ENCODE data around the gene MYBPH. TPM values are rescaled to one million over a fixed set of nuclear protein-coding genes. Genes with fewer than 3 reads are reported as not detected.

The MYBPH gene
- polyA plus RNA-seq, 3 donors, result 0.04 to 0.52 (median 0.16) TPM

DNA sequence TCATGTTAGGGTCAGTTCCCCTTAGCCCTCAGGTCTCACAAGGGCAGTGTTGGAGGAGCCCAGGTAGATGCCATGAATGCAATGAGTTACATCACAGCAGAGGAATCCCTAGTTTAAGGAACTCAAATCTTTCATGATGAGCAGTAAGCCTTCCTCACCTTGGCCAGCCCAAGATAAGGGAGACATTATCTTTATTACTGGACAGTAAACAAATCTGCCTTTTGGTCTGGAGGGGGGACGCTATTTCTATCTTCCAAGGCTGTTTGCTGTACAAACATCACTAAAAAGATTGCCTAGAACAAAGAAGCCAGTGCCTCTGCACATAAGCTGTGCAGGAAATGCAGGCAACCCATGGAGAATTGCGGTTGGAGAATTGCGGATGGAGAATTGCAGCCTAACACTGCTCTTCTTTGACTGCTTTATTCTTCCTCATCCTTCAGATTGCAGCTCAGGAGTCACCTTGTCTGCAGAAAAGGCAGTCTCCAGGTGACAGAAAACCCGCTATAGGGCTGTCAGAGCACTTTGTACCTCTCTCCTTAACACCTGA, 13.1 kb upstream of the MYBPH start:
- H3K4me2 ChIP-seq (replicated peaks; ENCODE audit: extremely low read depth, low read length, poor library complexity, severe bottlenecking), result no peak overlapping the region
- WGBS (ENCODE audit: insufficient coverage), result 100% methylated on average over 2 of the region's 4 CpGs
- no peak overlapping the region for H3K4me3 Mint-ChIP-seq
- peaks cover 8 to 17% of the 10 kb centered on the region in 2 donors for H3K4me1 ChIP-seq (ENCODE audit: control insufficient read depth in 1 of 2, insufficient read depth in 2 of 2, low read length in 2 of 2)
- no peak overlapping the region for H3K4me3 ChIP-seq (replicated peaks in 1 of 3; ENCODE audit: low read depth in 2 of 3, low read length in 3 of 3)
- peaks cover 22% of the 10 kb centered on the region for H3K4me1 Mint-ChIP-seq
- no peak overlapping the region for H2AFZ ChIP-seq (ENCODE audit: insufficient read depth, low read depth, low read length, poor library complexity, severe bottlenecking)
- peaks cover 3 to 17% (median 6%) of the 10 kb centered on the region in 3 donors for H3K27me3 Mint-ChIP-seq (ENCODE audit: low read depth in 3 of 3)
- no peaks in the 10 kb centered on the region for H3K36me3 Mint-ChIP-seq
- TF ChIP-seq CTCF (IDR thresholded peaks at IDR 0.05), result no peak
- H3K36me3 ChIP-seq (replicated peaks in 1 of 2; ENCODE audit: control insufficient read depth in 1 of 2, insufficient read depth in 2 of 2, low read length in 2 of 2), result no peaks in the 10 kb centered on the region
- no peaks in the 10 kb centered on the region for H3K9me3 ChIP-seq (replicated peaks in 1 of 2; ENCODE audit: control insufficient read depth in 1 of 2, insufficient read depth in 1 of 2, low read length in 2 of 2)
- no peak overlapping the region for H3K9ac ChIP-seq (ENCODE audit: insufficient read depth, low read length, poor library complexity, severe bottlenecking)
- peak overlapping the region in 1 of 7 donors; percentile 35 for H3K27ac Mint-ChIP-seq
- DNase-seq, result no peak
- no peaks in the 10 kb centered on the region for H3K9me3 Mint-ChIP-seq
- intact Hi-C loops (cut with micrococcal nuclease), result no loop called here
- H3K27me3 ChIP-seq (ENCODE audit: control insufficient read depth in 2 of 2, insufficient read depth in 2 of 2, low read length in 2 of 2), result no peaks in the 10 kb centered on the region
- no peak overlapping the region for H3K27ac ChIP-seq (ENCODE audit: low read depth in 1 of 2, low read length in 2 of 2)
- no peaks in the 10 kb centered on the region for H4K20me1 ChIP-seq (ENCODE audit: insufficient read depth, low read length)
- H3K79me2 ChIP-seq (ENCODE audit: insufficient read depth, low read length), result no peaks in the 10 kb centered on the region

DNA sequence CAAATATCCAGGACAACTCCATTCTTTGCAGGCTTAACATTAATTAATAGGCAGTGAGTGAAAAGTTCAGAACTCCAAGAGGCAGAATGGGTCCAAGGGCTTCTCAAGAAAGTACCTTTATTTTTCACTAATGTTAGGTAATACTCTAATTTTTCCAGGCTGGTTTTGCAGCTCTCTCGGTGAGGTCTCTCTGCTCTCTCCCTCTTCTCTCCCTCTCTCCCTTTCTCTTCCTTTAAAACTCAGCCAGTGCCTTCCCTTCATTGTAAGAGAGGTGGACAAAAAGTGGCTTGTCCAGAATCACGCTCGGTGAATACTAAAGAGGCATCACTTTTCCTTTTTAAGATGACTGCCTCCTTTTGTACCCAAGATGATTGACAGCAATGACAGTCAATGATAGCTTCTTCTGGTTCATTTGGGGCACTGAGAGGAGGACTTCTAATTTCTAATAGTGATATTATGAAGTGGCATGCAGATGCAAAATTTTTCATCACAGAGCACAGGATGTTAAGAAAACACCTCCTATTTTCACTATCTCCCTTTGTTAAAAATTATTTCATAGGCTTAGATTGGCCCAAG, 12.2 kb upstream of the MYBPH start:
- Histone ChIP-seq H3K9ac (ENCODE audit: insufficient read depth, low read length, poor library complexity, severe bottlenecking) (no peak overlapping the region), H4K20me1 (ENCODE audit: insufficient read depth, low read length) (no peaks in the 10 kb centered on the region), H3K4me2 (replicated peaks; ENCODE audit: extremely low read depth, low read length, poor library complexity, severe bottlenecking) (no peak overlapping the region), H3K36me3 (replicated peaks in 1 of 2; ENCODE audit: control insufficient read depth in 1 of 2, insufficient read depth in 2 of 2, low read length in 2 of 2) (no peaks in the 10 kb centered on the region), H3K4me1 (ENCODE audit: control insufficient read depth in 1 of 2, insufficient read depth in 2 of 2, low read length in 2 of 2) (peaks cover 8 to 17% of the 10 kb centered on the region in 2 donors), H3K27me3 (ENCODE audit: control insufficient read depth in 2 of 2, insufficient read depth in 2 of 2, low read length in 2 of 2) (no peaks in the 10 kb centered on the region), H3K79me2 (ENCODE audit: insufficient read depth, low read length) (no peaks in the 10 kb centered on the region), H3K27ac (ENCODE audit: low read depth in 1 of 2, low read length in 2 of 2) (no peak overlapping the region), H2AFZ (ENCODE audit: insufficient read depth, low read depth, low read length, poor library complexity, severe bottlenecking) (peak overlapping the region; percentile 21), H3K4me3 (replicated peaks in 1 of 3; ENCODE audit: low read depth in 2 of 3, low read length in 3 of 3) (no peak overlapping the region), H3K9me3 (replicated peaks in 1 of 2; ENCODE audit: control insufficient read depth in 1 of 2, insufficient read depth in 1 of 2, low read length in 2 of 2) (no peaks in the 10 kb centered on the region)
- Mint-ChIP-seq H3K27ac (no peak overlapping the region), H3K36me3 (no peaks in the 10 kb centered on the region), H3K27me3 (ENCODE audit: low read depth in 3 of 3) (peaks cover 3 to 19% (median 6%) of the 10 kb centered on the region in 3 donors), H3K9me3 (no peaks in the 10 kb centered on the region), H3K4me3 (peak overlapping the region in 1 of 2 donors; percentile 35), H3K4me1 (peaks cover 22% of the 10 kb centered on the region)
- TF ChIP-seq CTCF (IDR thresholded peaks at IDR 0.05), result no peak
- WGBS (ENCODE audit: insufficient coverage), result 83% methylated on average over 2 of the region's 3 CpGs
- intact Hi-C loops (cut with micrococcal nuclease), result no loop called here
- DNase-seq, result no peak
